ENCODE results near the gene RIC8B. TPM values are rescaled to one million over a fixed set of nuclear protein-coding genes. Genes with fewer than 3 reads are reported as not detected.

RIC8B gene
- total RNA-seq, 2 donors from 2014 or later, result 14.9 to 19.0 TPM

DNA sequence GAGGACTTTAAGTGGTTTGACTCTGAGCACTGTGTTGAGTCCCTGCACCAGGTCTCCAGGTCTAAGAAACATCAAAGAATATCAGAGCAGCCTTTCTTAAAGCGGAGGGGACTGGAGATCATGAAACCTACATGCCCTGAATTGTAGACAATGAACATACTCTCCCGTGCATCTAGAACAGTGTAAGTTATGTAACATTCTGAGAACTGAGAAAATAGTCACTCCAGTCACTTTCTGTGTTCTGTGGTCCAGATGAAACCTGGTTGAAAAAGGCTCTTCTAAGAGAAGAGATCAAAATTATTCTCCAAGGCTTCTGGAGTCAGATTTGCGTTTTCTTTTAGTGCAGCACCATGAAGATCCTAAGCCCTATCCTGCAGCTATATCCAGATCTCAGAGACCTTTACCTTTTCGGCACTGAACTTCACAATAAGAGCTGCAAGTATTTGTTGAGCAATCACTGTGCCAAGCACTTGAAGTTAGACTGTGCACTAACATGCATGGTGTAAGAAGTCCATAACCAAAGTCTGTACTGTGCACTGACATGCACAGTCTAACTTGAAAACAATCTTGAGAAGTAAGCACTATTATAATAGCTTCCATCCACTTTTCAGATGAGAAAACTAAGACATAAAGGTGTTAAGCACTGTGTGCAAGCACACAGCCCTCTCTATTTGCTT, 115.6 kb downstream of the RIC8B start:
- no peak for DNase-seq (ENCODE audit: low spot score)
- no peaks in the 10 kb centered on the region for H3K27me3 ChIP-seq
- peaks cover 3% of the 10 kb centered on the region for H3K36me3 ChIP-seq
- no peaks in the 10 kb centered on the region for H3K9me3 ChIP-seq
- no peak for TF ChIP-seq CTCF (IDR thresholded peaks at IDR 0.05)
- H3K27ac ChIP-seq, result no peak overlapping the region
- no peaks in the 10 kb centered on the region for H3K4me1 ChIP-seq
- H3K4me3 ChIP-seq, result no peak overlapping the region

GRCh38 chr12:106892075-106892474, 117.6 kb downstream of the RIC8B start:
- no peaks in the 10 kb centered on the region for H3K9me3 ChIP-seq
- H3K27me3 ChIP-seq, result no peaks in the 10 kb centered on the region
- no peak for DNase-seq (ENCODE audit: low spot score)
- TF ChIP-seq CTCF (IDR thresholded peaks at IDR 0.05), result no peak
- H3K27ac ChIP-seq, result no peak overlapping the region
- H3K36me3 ChIP-seq, result no peaks in the 10 kb centered on the region
- no peak overlapping the region for H3K4me3 ChIP-seq
- no peaks in the 10 kb centered on the region for H3K4me1 ChIP-seq

- no peaks in the 10 kb centered on the region for H3K9me3 ChIP-seq
- no peaks in the 10 kb centered on the region for H3K27me3 ChIP-seq
- no peaks in the 10 kb centered on the region for H3K4me1 ChIP-seq
- DNase-seq (ENCODE audit: low spot score), result no peak
- H3K36me3 ChIP-seq, result no peaks in the 10 kb centered on the region
- no peak overlapping the region for H3K27ac ChIP-seq
- no peak overlapping the region for H3K4me3 ChIP-seq
- no peak for TF ChIP-seq CTCF (IDR thresholded peaks at IDR 0.05)
Measured at GRCh38 chr12:106893451-106893850, 119.0 kb downstream of the RIC8B start.

DNA sequence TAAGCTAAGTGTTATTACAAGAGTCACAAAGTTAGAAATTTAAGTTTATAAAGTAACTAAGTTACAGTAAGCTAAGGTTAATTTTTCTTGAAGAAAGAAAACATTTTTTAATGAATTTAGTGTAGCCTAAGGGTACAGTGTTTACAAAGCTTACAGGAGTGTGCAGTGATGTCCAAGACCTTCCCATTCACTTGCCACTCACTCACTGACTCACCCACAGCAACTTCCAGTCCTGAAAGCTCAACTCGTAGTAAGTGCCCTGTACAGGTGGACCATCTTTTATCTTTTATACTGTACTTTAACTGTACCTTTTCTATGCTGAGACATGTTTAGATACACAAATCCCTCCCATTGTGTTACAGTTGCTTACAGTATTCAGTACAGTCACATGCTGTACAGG, 120.3 kb downstream of the RIC8B start:
- no peaks in the 10 kb centered on the region for H3K4me1 ChIP-seq
- no peak for TF ChIP-seq CTCF (IDR thresholded peaks at IDR 0.05)
- no peaks in the 10 kb centered on the region for H3K36me3 ChIP-seq
- no peak for DNase-seq (ENCODE audit: low spot score)
- H3K27me3 ChIP-seq, result no peaks in the 10 kb centered on the region
- H3K27ac ChIP-seq, result no peak overlapping the region
- no peak overlapping the region for H3K4me3 ChIP-seq
- H3K9me3 ChIP-seq, result no peaks in the 10 kb centered on the region

DNA sequence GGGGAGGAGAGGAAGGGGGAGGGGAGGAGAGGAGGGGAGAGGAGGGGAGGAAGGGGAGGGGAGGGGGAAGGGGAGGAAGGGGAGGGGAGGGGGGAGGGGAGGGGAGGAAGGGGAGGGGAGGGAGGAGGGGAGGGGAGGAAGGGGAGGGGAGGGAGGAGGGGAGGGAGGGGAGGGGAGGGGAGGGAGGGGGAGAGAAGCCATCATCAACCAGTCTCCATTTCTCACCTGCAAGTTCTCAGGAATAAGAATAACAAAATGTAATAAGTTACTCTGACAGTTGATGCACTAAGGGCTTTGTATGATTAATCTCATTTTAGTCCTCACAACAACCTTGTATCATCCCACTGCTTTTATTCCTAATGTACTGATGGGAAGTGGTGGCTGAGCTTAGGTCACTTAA, 122.1 kb downstream of the RIC8B start:
- no peaks in the 10 kb centered on the region for H3K36me3 ChIP-seq
- TF ChIP-seq CTCF (IDR thresholded peaks at IDR 0.05), result no peak
- no peaks in the 10 kb centered on the region for H3K27me3 ChIP-seq
- no peaks in the 10 kb centered on the region for H3K9me3 ChIP-seq
- H3K27ac ChIP-seq, result no peak overlapping the region
- no peaks in the 10 kb centered on the region for H3K4me1 ChIP-seq
- no peak for DNase-seq (ENCODE audit: low spot score)
- no peak overlapping the region for H3K4me3 ChIP-seq

DNA sequence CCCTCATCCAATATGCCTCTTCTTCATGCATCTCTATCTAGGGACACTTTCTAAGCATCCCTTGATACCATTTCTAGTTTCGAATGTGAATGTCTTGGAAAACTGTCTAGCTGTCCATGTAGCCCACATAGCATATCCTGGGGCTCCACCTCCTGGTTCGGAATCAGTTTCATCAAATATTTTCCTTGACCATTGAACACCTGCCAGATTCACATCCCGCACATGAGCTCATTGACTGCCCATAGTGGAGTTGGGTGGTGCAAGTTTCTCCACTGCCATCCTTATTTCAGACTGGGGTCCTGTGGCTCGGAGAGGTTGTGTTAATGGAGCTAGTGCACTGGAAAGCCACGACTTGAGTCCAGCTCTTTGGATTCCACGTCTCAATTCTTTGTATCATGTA, 122.6 kb downstream of the RIC8B start:
- no peak for DNase-seq (ENCODE audit: low spot score)
- Histone ChIP-seq H3K9me3 (no peaks in the 10 kb centered on the region), H3K4me3 (no peak overlapping the region), H3K4me1 (no peaks in the 10 kb centered on the region), H3K27me3 (no peaks in the 10 kb centered on the region), H3K27ac (no peak overlapping the region), H3K36me3 (no peaks in the 10 kb centered on the region)
- no peak for TF ChIP-seq CTCF (IDR thresholded peaks at IDR 0.05)

All from right atrium auricular region (tissue), 2 donors.